Stimulated activated CD4-positive, alpha-beta T cell treated with anti-CD3 and anti-CD28 coated beads, Interleukin-1b, Interleukin-23, amount 100 ng/mL, for 1 hour (primary cell): ENCODE data around the gene PXMP4.

ENCODE experiments used
- DNase-seq, 2 donors: peaks; one replicate each; pipeline ENCODE4 v3.0.0-alpha.2; 2020; ENCODE audit warnings: low read depth in 2 of 2

Gene PXMP4

DNA sequence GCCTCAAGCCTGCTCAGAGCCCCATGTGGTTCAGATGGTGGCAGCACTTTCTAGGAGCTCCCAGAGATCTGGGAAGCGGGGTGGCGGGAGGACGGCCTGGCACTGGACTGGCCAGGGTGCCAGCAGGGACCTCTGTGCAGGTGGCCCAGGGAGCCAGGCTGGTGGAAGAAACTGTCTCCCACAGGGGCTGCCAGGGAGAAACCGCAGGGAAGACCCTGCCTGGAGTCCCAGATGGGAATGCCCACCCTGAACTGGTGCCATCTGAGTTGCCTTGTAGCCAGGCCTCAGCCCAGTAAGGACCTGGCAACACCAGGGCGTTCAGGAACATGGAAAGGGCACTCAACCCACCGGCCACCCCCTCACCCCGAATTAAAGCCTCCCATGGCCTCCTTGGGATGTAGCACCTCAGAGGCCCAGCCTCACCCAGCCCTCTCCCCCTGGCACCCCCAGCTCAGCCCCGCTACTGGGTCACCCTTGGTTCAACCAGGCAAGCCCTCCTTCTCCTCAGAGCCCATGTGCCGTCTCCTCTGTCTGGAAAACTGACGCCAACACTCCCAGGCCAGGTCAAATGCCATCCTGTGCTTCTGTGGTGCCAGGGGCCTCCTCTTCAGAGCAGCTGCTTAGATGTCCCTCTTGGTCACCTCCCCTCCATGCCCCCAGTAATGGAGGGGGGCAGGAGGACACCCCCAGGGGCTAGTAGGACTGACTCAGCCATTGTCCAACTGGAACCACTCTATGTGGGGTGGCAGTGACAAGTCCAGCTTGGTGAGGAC is 63.9 kb downstream of the PXMP4 start:
- no peak for DNase-seq

DNA sequence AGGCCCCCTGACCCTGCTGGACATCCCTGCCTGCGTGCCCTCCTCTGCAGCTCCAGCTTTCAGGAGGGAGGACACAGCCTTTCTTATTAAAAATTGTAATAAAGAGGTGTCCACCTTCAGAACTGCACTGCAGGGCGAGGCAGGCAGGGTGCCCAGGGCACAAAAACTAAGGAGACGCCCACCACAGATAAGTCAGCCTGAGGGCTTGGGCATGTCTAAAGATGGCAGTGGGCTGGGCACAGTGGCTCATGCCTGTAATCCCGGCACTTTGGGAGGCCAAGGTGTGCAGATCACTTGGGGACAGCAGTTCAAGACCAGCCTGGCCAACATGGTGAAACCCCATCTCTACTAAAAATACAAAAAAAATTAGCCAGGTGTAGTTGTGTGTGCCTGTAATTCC is 64.9 kb downstream of the PXMP4 start:
- no peak for DNase-seq

DNA sequence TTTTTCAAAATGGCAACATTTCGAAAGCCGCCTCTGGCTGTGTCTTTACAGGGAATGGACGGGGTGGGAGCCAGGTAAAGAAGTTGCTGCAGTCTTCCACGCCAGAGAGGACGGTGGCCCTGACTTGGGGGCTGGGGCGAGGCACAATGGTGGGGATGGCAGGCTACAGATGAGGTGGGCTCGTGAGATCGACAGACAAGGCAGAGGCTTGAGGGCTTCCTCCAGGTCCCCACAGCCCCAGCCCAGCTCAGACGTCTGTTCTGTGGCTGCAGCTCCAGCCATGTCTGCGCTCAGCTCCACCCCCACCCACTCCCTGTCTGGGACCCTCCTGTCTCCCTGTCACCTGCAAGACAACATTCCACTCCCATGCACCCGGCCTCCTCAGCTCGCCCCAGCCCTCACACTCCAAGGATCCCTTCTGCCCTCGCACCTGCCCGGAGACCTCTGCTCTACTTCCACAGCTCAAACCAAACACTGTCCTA is 65.4 kb downstream of the PXMP4 start:
- no peak for DNase-seq

DNA sequence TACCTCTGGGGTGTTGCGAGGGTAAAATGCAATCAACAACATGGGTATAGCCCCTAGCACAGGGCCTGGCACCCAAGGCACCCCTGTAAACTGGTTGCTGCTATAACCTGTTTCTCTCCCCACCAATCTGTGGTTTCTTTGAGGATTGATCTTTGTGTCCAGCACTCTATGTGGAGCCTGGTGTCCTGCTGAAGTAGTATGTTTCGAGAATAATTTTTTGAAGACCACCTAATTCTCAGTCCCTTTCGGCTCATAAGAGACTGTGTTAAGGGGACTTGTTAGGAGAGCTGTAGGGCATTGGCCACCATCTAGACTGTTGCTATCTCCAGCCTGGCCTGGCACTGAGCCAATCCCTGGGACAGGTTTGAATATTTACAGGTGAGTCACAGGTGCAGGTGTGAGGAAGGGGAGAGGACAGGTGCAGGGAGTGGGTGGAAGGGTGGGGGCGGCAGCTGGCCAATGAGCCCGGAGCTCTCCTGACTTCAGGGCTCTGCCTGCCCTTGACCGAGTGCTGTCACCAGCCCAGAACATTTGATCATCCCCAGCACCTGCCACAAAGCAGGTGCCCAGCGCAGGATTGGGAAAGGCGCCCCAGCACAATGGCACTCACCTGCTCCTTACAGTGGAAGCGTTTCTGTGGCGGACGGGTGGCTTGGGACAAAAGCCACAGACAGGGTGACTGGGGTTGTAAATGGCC is 66.1 kb downstream of the PXMP4 start:
- DNase-seq, result no peak

DNA sequence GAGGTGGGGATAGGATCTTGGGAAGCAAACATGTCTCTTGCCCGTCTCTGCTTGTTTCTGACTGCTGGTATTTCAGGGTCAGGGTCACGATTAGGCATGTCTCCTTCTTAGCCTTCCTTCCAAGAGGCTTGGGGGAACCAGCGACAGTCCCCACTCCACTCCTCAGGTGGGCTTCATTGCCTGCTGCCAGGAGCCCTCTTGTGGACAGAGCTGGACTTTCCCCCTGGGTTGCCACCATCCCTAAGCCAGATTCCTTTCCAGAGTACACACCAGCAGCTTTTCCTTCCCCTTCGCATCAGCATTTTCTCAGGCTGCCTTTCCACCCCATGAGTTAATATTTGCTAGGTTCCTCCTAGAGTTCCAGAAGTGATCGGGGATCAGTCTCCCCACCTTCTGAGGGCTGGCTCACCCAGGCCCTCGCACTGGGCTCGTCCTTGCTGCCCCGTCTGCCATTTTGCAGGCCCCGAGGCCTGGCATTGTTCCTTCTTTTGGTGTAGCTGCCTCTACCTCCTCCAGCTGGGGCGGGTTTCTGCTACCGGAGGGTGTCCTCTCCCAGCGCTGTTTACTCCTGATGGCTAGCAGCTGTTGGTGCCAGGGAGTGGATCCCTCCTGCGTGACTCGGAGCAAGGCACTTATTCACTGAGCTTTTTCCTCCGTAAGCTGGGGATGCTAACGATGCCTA is 66.8 kb downstream of the PXMP4 start:
- DNase-seq, result no peak
